Fibroblast of lung (primary cell): ENCODE data around the gene GRIN3A. TPM values are rescaled to one million over a fixed set of nuclear protein-coding genes. Genes with fewer than 3 reads are reported as not detected.

ENCODE experiments used
- DNase-seq, 2 donors: peaks; one replicate each; pipeline versions ENCODE4 v3.0.0 to v3.0.0-alpha.2; 2010; ENCODE audit warnings: low read depth in 2 of 2
- H2AFZ ChIP-seq: 2 replicates; pipeline ENCODE4 v1.5.1; 2012; ENCODE audit warnings: low read length, control low read depth, inconsistent platforms
- H3K27ac ChIP-seq: 2 replicates; pipeline ENCODE4 v1.5.1; 2011; ENCODE audit warnings: low read length, control low read depth; ENCODE audit not compliant: insufficient read depth
- H3K27me3 ChIP-seq: 2 replicates; pipeline ENCODE4 v1.5.1; 2011; ENCODE audit warnings: mild to moderate bottlenecking, low read length; ENCODE audit not compliant: control insufficient read depth, insufficient read depth
- H3K36me3 ChIP-seq: 2 replicates; pipeline ENCODE4 v1.5.1; 2011; ENCODE audit warnings: low read length; ENCODE audit not compliant: control insufficient read depth, insufficient read depth
- H3K4me1 ChIP-seq: 2 replicates; pipeline ENCODE4 v1.5.1; 2011; ENCODE audit warnings: low read length; ENCODE audit not compliant: control insufficient read depth, insufficient read depth; ENCODE audit errors: extremely low read depth
- H3K4me2 ChIP-seq: 2 replicates; pipeline ENCODE4 v1.5.1; 2011; ENCODE audit warnings: low read length, control low read depth; ENCODE audit not compliant: insufficient read depth; ENCODE audit errors: extremely low read depth
- H3K4me3 ChIP-seq, 4 experiments: fragments of 200-600 bp in 1 of 4; sonication (generic) in 1 of 4; replicated peaks in 1 of 4; 2 replicates each; pipeline ENCODE4 v1.5.1; 2011 to 2016; ENCODE audit warnings: low read length in 4 of 4, low read depth in 3 of 4, mild to moderate bottlenecking in 3 of 4, control low read depth in 2 of 4, inconsistent platforms in 1 of 4, mixed read lengths in 1 of 4; ENCODE audit not compliant: insufficient read depth in 1 of 4; ENCODE audit errors: control extremely low read depth in 1 of 4
- H3K79me2 ChIP-seq: 2 replicates; pipeline ENCODE4 v1.5.1; 2012; ENCODE audit warnings: mild to moderate bottlenecking, low read length, inconsistent platforms; ENCODE audit not compliant: control insufficient read depth, insufficient read depth
- H3K9ac ChIP-seq: 2 replicates; pipeline ENCODE4 v1.5.1; 2011; ENCODE audit warnings: mild to moderate bottlenecking, low read length, control low read depth; ENCODE audit not compliant: insufficient read depth
- H3K9me3 ChIP-seq: 2 replicates; pipeline ENCODE4 v1.5.1; 2012; ENCODE audit warnings: low read depth, low read length; ENCODE audit not compliant: control insufficient read depth, insufficient read depth
- H4K20me1 ChIP-seq: 2 replicates; pipeline ENCODE4 v1.5.1; 2011; ENCODE audit warnings: low read length; ENCODE audit not compliant: control insufficient read depth, insufficient read depth; ENCODE audit errors: extremely low read depth
- CTCF ChIP-seq, 2 donors: IDR thresholded peaks in 1 of 2; conservative IDR thresholded peaks in 1 of 2; 1 replicate in 1 of 2; 2 replicates in 1 of 2; pipeline ENCODE4 v1.5.1; 2011 to 2012; ENCODE audit warnings: low read length in 2 of 2, control low read depth in 1 of 2, inconsistent platforms in 1 of 2, low read depth in 1 of 2, mild to moderate bottlenecking in 1 of 2
- EZH2 ChIP-seq: IDR thresholded peaks from 2 replicates; pipeline ENCODE4 v1.5.1; 2012; ENCODE audit warnings: low read length, control low read depth, mild to moderate bottlenecking; ENCODE audit errors: missing control alignments
- polyA plus RNA-seq, 2 donors: library from polyadenylated mRNA; depleted of rRNA in 1 of 2; stranded (reverse) in 1 of 2; unstranded in 1 of 2; fragments of >200 nt; gene quantifications; 2 replicates each; pipeline ENCODE4 v1.2.1, GENCODE V29; 2011 to 2012; ENCODE audit warnings: missing spikeins in 1 of 2
- total RNA-seq: library from RNA; depleted of rRNA; stranded (reverse); fragments of >200 nt; gene quantifications from 2 replicates; pipeline ENCODE4 v1.2.1, GENCODE V29; 2014

Gene GRIN3A
- total and polyA plus RNA-seq, 2 donors (not counting 1 experiment from before 2014, with no cell fraction given) = not detected

- no peak for DNase-seq
Observed at GRCh38 chr9:101668421-101668820, 70.0 kb downstream of the GRIN3A start.

GRCh38 chr9:101664453-101664852 lies 74.0 kb downstream of the GRIN3A start:
- DNase-seq = no peak
- no peaks in the 10 kb centered on the region for H3K9me3 ChIP-seq
- H3K36me3 ChIP-seq = no peaks in the 10 kb centered on the region
- no peak overlapping the region for H3K9ac ChIP-seq
- no peaks in the 10 kb centered on the region for H4K20me1 ChIP-seq
- no peak for TF ChIP-seq EZH2
- H3K4me1 ChIP-seq = no peaks in the 10 kb centered on the region
- no peaks in the 10 kb centered on the region for H3K79me2 ChIP-seq
- H3K27me3 ChIP-seq = no peaks in the 10 kb centered on the region
- H2AFZ ChIP-seq = no peak overlapping the region
- H3K4me3 ChIP-seq = no peak overlapping the region
- H3K27ac ChIP-seq = no peak overlapping the region
- no peak overlapping the region for H3K4me2 ChIP-seq

More at GRCh38 chr9:101668421-101668820, 70.0 kb downstream of the GRIN3A start:
- no peaks in the 10 kb centered on the region for H3K79me2 ChIP-seq
- no peaks in the 10 kb centered on the region for H3K4me1 ChIP-seq
- no peak overlapping the region for H3K4me3 ChIP-seq
- H3K9ac ChIP-seq = no peak overlapping the region
- no peak overlapping the region for H2AFZ ChIP-seq
- H3K27ac ChIP-seq = no peak overlapping the region
- H3K27me3 ChIP-seq = no peaks in the 10 kb centered on the region
- H3K36me3 ChIP-seq = no peaks in the 10 kb centered on the region
- H3K4me2 ChIP-seq = no peak overlapping the region
- no peaks in the 10 kb centered on the region for H4K20me1 ChIP-seq
- no peaks in the 10 kb centered on the region for H3K9me3 ChIP-seq
- TF ChIP-seq EZH2 (no peak), CTCF (conservative IDR thresholded peaks at IDR 0.05 in 1 of 2, IDR thresholded peaks at IDR 0.05 in 1 of 2; ENCODE audit: low read depth in 1 of 2, low read length in 2 of 2) (no peak)

- no peak overlapping the region for H3K4me3 ChIP-seq
- H3K79me2 ChIP-seq = no peaks in the 10 kb centered on the region
- H3K36me3 ChIP-seq = no peaks in the 10 kb centered on the region
- H3K27me3 ChIP-seq = no peaks in the 10 kb centered on the region
- no peak overlapping the region for H3K9ac ChIP-seq
- no peak overlapping the region for H3K4me2 ChIP-seq
- H2AFZ ChIP-seq = no peak overlapping the region
- H3K27ac ChIP-seq = no peak overlapping the region
- H3K9me3 ChIP-seq = no peaks in the 10 kb centered on the region
- TF ChIP-seq EZH2 = no peak
- TF ChIP-seq CTCF (conservative IDR thresholded peaks at IDR 0.05 in 1 of 2, IDR thresholded peaks at IDR 0.05 in 1 of 2; ENCODE audit: low read depth in 1 of 2, low read length in 2 of 2) = no peak
- DNase-seq = no peak
- no peaks in the 10 kb centered on the region for H4K20me1 ChIP-seq
- no peaks in the 10 kb centered on the region for H3K4me1 ChIP-seq
Observed at GRCh38 chr9:101652601-101653175, 85.8 kb downstream of the GRIN3A start.
